ENCODE results near the gene GRIN3B.

GRIN3B gene

DNA sequence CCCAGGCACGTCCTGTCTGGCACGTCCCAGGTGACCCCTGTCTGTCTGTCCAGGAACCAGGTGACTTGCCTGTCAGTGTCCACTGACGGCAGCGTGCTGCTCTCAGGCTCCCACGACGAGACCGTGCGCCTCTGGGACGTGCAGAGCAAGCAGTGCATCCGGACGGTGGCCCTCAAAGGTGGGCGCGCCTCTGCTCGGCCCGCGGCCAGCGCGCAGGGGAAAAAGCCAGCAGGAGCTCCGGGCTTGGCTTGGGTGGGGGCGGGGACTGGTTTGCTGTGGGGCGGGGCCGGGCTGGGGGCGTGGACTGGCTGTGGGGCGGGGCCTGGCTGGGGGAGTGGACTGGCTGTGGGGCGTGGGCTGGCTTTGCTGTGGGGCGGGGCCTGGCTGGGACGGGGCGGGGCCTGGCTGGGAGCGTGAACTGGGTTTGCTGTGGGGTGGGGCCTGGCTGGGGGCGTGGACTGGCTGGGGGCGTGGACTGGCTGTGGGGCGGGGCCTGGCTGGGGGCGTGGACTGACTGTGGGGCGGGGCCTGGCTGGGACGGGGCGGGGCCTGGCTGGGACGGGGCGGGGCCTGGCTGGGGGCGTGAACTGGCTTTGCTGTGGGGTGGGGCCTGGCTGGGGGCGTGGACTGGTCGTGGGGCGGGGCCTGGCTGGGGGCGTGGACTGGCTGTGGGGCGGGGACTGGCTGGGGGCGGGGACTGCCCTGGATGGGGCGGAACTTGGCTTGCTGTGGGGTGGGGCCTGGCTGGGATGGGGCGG lies 8.9 kb upstream of the GRIN3B start:
- Mint-ChIP-seq H3K4me1 (peaks cover 5% of the 10 kb centered on the region), H3K9me3 (no peaks in the 10 kb centered on the region), H3K36me3 (peaks cover 5% of the 10 kb centered on the region), H3K27me3 (peaks cover 2% of the 10 kb centered on the region), H3K27ac (no peak overlapping the region), H3K4me3 (no peak overlapping the region)
- ATAC-seq (ENCODE audit: low read depth) (peak; percentile 72), DNase-seq (ENCODE audit: low spot score in 2 of 2) (no peak)

DNA sequence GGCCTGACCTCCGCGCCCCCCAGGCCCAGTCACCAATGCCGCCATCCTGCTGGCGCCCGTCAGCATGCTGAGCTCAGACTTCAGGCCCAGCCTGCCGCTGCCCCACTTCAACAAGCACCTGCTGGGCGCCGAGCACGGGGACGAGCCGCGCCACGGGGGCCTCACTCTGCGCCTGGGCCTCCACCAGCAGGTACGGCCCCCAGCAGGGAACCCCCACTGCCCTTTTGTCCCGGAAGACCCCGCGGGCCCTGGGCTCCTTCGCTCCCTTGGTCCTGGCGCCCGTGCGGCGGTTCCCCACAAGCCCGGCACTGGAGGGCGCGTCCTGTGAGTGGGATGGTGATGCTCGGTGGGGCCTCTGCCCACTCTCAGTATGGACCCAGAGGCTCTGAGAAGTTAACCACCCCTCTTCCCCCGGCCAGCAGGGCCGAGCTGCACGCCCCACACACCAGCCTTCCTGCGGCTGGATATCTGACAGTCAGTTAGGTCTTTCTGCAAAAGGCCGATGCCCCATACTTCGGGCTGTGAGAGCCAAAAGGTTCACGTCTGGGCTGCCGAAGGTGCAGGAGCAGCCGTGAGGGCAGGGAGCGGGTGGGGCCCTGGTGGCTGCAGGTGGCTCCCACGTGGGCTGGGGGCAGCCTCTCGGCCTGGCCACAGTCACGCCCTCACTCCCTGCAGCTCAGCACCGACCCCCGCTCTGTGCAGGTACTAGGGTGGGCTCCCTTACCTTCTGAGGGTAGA lies 8.1 kb upstream of the GRIN3B start:
- no peak for DNase-seq (ENCODE audit: low spot score in 2 of 2)
- Mint-ChIP-seq H3K4me1 (peaks cover 6% of the 10 kb centered on the region), H3K9me3 (no peaks in the 10 kb centered on the region), H3K36me3 (no peaks in the 10 kb centered on the region), H3K27me3 (peaks cover 2% of the 10 kb centered on the region), H3K4me3 (no peak overlapping the region), H3K27ac (no peak overlapping the region)
- no peak for ATAC-seq (ENCODE audit: low read depth)

DNA sequence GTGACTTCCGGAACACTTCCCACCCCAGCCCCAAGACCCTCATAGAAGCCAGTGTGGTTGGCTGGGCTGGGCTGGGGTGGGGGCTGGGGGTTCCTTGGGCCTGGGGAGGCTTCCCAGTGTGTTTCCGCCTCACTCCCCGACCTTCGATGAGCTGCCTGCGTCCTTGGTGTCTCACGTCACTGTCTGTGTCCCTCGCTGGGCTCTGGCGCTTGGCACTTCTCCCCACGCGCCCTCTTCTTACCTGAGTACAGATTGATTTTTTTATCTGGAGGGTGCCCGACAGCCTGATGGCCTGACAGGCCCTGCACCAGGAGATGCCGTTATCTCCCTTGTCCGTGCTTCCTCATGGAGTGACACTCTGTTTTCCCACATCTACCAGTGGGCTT lies 7.6 kb upstream of the GRIN3B start:
- no peak for DNase-seq (ENCODE audit: low spot score in 2 of 2)
- Mint-ChIP-seq H3K27me3 (peaks cover 2% of the 10 kb centered on the region), H3K9me3 (no peaks in the 10 kb centered on the region), H3K4me3 (no peak overlapping the region), H3K36me3 (no peaks in the 10 kb centered on the region), H3K4me1 (peaks cover 6% of the 10 kb centered on the region), H3K27ac (no peak overlapping the region)
- no peak for ATAC-seq (ENCODE audit: low read depth)

DNA sequence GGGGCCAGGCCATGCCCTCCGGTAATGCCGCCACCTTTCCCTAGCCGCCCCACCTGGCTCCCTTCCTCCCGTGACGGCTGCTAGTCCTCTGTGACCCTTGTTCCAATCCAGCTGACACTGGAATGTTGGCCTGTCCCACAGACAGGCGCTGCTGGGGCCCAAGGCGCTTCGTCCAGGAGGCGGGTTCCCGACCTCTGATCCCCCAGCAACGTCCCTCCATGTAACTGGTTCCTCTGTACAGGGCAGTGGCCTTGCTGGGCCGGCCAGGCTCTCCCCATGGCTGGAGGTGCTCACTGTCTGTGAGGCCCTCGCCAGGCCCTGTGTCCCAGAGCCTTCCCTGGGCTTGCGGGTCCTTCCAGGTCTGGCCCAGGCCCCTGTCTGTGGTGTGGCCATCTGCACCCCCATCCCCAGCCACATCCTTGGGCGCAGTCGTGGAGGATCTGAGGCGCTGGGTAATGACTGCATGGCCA lies 6.8 kb upstream of the GRIN3B start:
- Mint-ChIP-seq H3K36me3 (no peaks in the 10 kb centered on the region), H3K4me1 (peaks cover 6% of the 10 kb centered on the region), H3K27ac (no peak overlapping the region), H3K9me3 (no peaks in the 10 kb centered on the region), H3K4me3 (no peak overlapping the region), H3K27me3 (peaks cover 2% of the 10 kb centered on the region)
- no peak for ATAC-seq (ENCODE audit: low read depth)
- DNase-seq (ENCODE audit: low spot score in 2 of 2): no peak

DNA sequence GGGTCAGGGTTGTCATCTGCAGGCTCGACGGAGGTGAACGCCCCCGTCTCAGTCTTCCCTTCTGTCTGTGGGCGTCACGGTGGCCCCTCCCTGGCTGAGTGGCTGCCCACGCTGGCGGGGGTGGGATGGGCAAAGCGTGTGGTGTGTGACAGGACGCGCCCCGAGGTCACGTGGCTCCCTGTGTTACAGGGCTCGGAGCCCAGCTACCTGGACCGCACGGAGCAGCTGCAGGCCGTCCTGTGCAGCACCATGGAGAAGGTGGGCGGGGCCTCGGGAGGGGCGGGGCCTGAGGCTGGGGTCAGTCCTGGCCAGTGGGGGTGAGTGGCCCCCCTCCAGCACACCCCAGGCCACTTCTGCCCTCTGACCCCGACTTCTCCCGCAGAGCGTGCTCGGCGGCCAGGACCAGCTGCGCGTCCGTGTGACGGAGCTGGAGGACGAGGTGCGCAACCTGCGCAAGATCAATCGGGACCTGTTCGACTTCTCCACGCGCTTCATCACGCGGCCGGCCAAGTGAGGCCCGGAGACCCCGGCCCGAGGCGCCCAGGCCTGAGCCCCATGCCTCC lies 6.3 kb upstream of the GRIN3B start:
- no peak for DNase-seq (ENCODE audit: low spot score in 2 of 2)
- Mint-ChIP-seq H3K36me3 (no peaks in the 10 kb centered on the region), H3K4me1 (peaks cover 6% of the 10 kb centered on the region), H3K27ac (no peak overlapping the region), H3K27me3 (peaks cover 5% of the 10 kb centered on the region), H3K9me3 (no peaks in the 10 kb centered on the region), H3K4me3 (no peak overlapping the region)
- ATAC-seq (ENCODE audit: low read depth): no peak

DNA sequence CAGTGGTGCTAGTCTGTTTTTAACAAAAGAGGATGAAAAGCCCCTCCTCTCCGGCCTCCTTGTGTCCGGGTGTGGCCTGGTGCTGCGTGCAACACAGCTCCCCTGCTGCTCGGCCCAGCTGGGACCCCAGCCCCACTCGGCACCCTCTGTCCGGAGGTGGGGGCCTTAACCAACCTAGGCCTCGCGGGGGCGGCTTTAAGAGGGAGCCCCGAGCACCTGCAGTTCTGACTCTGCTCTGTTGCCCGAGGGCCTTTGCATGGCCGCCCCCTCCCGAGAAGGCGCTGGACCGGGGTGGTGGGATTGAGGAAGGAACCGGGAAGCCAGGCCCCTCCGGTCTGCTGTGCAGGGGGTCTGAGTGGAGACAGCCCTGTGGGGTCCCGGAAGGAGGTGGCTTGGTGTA lies 5.7 kb upstream of the GRIN3B start:
- H3K4me1 Mint-ChIP-seq: peaks cover 6% of the 10 kb centered on the region
- no peak overlapping the region for H3K4me3 Mint-ChIP-seq
- H3K27ac Mint-ChIP-seq: no peak overlapping the region
- no peaks in the 10 kb centered on the region for H3K36me3 Mint-ChIP-seq
- H3K27me3 Mint-ChIP-seq: peaks cover 10% of the 10 kb centered on the region
- no peak for ATAC-seq (ENCODE audit: low read depth)
- no peaks in the 10 kb centered on the region for H3K9me3 Mint-ChIP-seq
- DNase-seq (ENCODE audit: low spot score in 2 of 2): no peak

DNA sequence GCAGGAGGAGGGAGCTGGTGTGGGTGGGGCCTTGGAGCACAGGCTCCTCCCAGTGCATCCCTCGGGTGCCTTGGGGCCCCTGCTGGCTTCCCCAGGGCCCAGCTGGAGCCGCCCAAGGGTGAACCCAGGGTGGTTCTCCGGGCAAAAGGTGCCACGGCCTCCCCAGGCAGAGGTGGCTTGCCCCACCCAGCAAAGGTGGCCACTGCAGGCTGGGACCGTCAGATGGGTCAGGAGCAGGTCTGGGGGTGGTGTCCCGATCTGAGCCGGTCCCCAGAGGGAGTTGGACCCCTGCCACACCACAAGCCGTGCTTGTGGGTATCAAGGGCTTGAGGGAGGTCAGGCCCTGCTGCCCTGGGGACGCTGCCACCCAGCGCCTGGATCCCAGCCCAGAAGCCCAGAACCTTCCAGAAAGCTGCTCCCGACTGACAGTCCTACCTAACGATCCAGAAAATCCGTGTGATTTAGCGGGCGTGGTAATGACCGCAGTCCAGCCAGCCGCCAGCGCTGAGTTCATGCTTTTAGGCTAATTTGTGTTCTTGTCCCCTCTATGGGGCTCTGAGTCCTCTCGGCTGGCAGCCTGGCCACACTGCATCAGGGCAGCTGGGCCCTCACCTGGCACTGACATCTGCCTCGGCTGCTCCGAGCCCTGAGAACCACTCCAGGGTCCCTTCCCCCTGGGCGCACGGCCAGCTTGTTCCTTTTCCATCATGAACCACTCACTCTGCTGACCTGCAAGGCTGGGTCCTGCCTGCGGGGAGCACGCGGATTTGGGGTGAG lies 5.0 kb upstream of the GRIN3B start:
- DNase-seq (ENCODE audit: low spot score in 2 of 2) (no peak), ATAC-seq (ENCODE audit: low read depth) (no peak)
- H3K4me3 Mint-ChIP-seq: no peak overlapping the region
- H3K9me3 Mint-ChIP-seq: no peaks in the 10 kb centered on the region
- H3K27me3 Mint-ChIP-seq: peaks cover 10% of the 10 kb centered on the region
- H3K36me3 Mint-ChIP-seq: no peaks in the 10 kb centered on the region
- H3K27ac Mint-ChIP-seq: no peak overlapping the region
- H3K4me1 Mint-ChIP-seq: peaks cover 6% of the 10 kb centered on the region

DNA sequence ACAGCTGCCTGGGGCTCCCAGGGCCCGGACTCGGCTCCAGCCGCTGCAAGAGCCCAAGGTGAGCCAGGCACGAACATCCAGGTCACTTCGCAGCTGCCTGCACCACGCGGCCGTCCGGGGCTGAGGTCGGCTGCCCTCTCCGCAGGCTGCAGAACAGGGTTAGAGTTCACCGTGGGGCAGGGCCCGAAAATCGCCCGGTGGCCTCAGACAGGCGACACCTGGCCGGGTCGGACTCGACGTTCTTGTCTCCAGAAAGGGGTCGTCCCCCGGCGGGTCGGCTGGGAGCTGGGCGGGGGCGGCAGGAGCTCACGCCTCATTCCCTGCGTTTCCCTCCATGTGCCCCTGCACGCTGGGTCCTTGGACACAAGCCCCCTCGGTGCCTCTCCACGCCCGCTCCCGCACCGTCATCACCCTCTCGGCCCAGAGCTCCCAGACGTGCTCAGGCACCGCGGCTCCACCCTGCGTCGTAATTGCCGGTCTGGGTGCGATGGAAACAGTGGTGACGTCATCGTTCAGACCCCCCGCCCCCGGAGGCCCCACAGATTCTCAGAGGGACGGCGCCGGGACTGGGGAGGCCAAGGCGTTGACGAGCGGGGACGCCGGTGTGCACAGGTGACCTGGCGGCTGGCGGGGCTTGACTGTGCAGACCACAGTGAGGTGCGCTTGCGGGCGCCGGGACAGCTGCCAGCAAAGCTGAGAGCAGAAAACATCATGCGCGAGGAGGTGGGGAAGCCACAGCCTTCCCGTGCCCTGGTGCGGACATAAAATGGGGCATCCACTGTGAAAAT lies 4.0 kb upstream of the GRIN3B start:
- peaks cover 9% of the 10 kb centered on the region for H3K4me1 Mint-ChIP-seq
- no peaks in the 10 kb centered on the region for H3K9me3 Mint-ChIP-seq
- H3K4me3 Mint-ChIP-seq: no peak overlapping the region
- peak; percentile 46 to 63 for DNase-seq (ENCODE audit: low spot score in 2 of 2)
- H3K36me3 Mint-ChIP-seq: no peaks in the 10 kb centered on the region
- H3K27ac Mint-ChIP-seq: peak overlapping the region; percentile 32
- peaks cover 13% of the 10 kb centered on the region for H3K27me3 Mint-ChIP-seq
- ATAC-seq (ENCODE audit: low read depth): peak; percentile 65

DNA sequence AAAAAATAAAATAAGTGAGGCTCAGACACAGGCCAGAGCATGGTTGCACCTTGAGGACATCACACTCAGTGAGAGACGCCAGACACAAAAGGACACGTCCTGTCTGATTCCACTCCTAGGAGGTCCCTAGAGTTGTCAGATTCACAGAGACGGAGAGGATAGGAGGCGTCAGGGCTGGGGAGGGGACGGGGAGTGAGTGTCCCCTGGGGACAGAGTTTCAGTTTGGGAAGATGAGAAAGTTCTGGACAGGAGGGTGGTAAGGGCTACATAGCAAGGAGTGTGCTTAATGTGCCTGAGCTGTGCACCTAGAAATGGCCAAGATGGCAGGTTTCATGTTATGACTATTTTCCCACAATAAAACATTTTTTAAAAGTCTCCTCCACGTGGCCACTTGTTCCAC lies 2.2 kb upstream of the GRIN3B start:
- ATAC-seq (ENCODE audit: low read depth) (no peak), DNase-seq (ENCODE audit: low spot score in 2 of 2) (no peak)
- Mint-ChIP-seq H3K36me3 (no peaks in the 10 kb centered on the region), H3K27me3 (peaks cover 19% of the 10 kb centered on the region), H3K27ac (no peak overlapping the region), H3K4me3 (no peak overlapping the region), H3K4me1 (peaks cover 13% of the 10 kb centered on the region), H3K9me3 (no peaks in the 10 kb centered on the region)

DNA sequence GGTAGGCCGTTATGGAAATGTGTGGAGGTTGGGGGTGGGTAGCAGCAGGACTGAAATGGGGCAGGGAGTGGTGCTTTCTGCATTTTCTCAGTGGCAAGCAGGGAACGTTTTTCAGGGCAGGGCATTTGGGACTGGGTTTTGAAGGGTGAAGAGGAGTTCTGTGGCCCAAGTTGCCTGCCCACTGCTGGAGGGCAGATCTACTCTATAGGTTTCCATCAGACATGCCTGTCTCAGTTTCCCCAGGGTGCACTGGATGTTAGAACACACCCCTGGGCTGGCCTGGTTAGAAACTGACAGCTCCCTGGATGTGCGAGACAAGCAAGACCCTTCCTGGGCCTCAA lies 870 bp upstream of the GRIN3B start:
- Mint-ChIP-seq H3K27ac (no peak overlapping the region), H3K9me3 (no peaks in the 10 kb centered on the region), H3K4me1 (peaks cover 16% of the 10 kb centered on the region), H3K27me3 (peaks cover 22% of the 10 kb centered on the region), H3K36me3 (no peaks in the 10 kb centered on the region), H3K4me3 (peak overlapping the region; percentile 67)
- ATAC-seq (ENCODE audit: low read depth) (no peak), DNase-seq (ENCODE audit: low spot score in 2 of 2) (no peak)

DNA sequence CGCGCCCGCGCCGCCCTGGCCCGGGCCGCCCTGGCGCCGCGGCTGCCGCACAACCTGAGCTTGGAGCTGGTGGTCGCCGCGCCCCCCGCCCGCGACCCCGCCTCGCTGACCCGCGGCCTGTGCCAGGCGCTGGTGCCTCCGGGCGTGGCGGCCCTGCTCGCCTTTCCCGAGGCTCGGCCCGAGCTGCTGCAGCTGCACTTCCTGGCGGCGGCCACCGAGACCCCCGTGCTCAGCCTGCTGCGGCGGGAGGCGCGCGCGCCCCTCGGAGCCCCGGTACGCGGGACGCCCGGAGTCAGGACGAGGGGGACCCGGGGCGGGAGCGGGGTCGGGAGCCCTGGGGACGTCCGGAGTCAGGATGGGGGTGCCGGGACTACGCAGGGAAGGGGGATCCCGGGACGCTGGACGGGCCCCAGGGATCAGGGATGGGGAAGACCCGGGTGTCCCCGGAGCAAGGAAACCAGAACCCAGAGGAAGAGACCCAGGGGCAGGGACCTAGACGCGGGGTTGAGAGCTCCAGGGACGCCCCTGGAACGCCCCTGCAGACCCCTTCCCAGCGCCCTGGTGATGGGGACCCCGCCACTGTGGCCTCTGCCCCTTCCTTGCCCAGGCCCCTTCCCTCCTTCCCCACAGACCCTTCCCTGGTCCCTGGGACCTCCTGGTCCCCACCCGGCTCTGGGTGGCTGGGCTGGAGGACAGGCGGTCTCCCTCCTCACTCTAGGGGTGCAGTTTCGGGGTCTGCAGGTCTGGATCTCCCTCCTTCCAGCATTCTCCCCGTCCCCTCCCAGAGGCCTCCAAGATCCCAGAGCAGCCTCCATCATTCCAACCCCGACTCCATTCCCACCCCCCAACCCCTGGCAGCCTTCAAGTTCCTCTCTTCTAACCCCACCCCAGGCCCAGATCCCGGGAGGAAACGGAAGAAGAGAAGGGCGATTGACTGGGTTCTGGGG lies 645 bp downstream of the GRIN3B start:
- H3K27me3 Mint-ChIP-seq: peaks cover 22% of the 10 kb centered on the region
- ATAC-seq (ENCODE audit: low read depth): no peak
- peak overlapping the region; percentile 71 for H3K4me3 Mint-ChIP-seq
- peak overlapping the region; percentile 13 for H3K27ac Mint-ChIP-seq
- H3K36me3 Mint-ChIP-seq: no peaks in the 10 kb centered on the region
- DNase-seq (ENCODE audit: low spot score in 2 of 2): peak in 1 of 2 donors; percentile 54
- H3K4me1 Mint-ChIP-seq: peaks cover 16% of the 10 kb centered on the region
- H3K9me3 Mint-ChIP-seq: no peaks in the 10 kb centered on the region

DNA sequence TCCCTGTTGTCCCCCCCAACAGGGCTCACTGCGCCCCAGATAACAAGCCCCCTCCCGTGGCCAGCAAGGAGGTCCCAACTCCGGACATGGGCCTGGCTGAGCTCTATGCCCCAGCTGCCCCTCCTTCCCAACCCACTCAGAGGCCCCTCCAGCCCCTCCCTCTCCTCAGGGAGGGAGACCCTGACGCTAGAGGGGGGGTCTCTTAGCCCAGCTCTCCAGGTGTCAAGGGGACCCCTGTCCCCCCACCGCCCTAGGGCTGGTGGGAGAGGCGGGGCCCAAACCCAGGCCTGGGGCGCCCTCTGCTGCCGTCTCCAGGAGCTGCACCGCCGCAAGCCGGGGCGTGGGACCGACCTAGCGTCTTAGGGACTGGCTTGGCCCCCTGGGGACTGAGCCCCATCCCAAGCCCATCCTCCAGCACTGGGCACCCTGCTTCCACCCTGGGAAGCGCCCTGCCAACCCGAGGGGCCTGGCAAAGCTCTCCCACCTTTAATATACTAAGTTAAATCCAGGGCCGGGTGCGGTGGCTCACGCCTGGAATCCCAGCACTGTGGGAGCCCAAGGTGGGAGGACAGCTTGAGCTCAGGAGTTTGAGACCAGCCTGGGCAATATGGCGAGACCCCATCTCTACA lies 1.4 kb downstream of the GRIN3B start:
- H3K4me1 Mint-ChIP-seq: peaks cover 12% of the 10 kb centered on the region
- peak overlapping the region; percentile 71 for H3K4me3 Mint-ChIP-seq
- H3K9me3 Mint-ChIP-seq: no peaks in the 10 kb centered on the region
- ATAC-seq (ENCODE audit: low read depth) (peak; percentile 71), DNase-seq (ENCODE audit: low spot score in 2 of 2) (peak; percentile 79 to 88)
- H3K27ac Mint-ChIP-seq: no peak overlapping the region
- no peaks in the 10 kb centered on the region for H3K36me3 Mint-ChIP-seq
- H3K27me3 Mint-ChIP-seq: peaks cover 20% of the 10 kb centered on the region

Data from memory B cell (primary cell).